DMS79 (cell line): ENCODE results near the gene CENPM.

ENCODE experiments used
- DNase-seq: peaks from one replicate; lab custom pipeline; 2025; lab: John Stamatoyannopoulos, UW

CENPM gene

GRCh38 chr22:41946629-41947423 is at the start of gene CENPM:
TSS of gene CENPM (minus strand) at chr22:41947152. CDS start at chr22:41947076, 76 bp downstream.
- DNase-seq, result peak; percentile 77

GRCh38 chr22:41995211-41995610 is 48.3 kb upstream of the CENPM start:
- no peak for DNase-seq

GRCh38 chr22:41992496-41992895 is 45.5 kb upstream of the CENPM start:
- no peak for DNase-seq

- no peak for DNase-seq
Observed at GRCh38 chr22:41991111-41991510, 44.2 kb upstream of the CENPM start.

- DNase-seq, result no peak
Observed at GRCh38 chr22:41989246-41989645, 42.3 kb upstream of the CENPM start.

- no peak for DNase-seq
Observed at GRCh38 chr22:41987276-41987675, 40.3 kb upstream of the CENPM start.

GRCh38 chr22:41983513-41984405 is 36.8 kb upstream of the CENPM start:
- no peak for DNase-seq

GRCh38 chr22:41982865-41983264 is 35.9 kb upstream of the CENPM start:
- no peak for DNase-seq

- DNase-seq, result no peak
Observed at GRCh38 chr22:41979423-41980250, 32.7 kb upstream of the CENPM start.

- DNase-seq, result no peak
Observed at GRCh38 chr22:41978732-41979131, 31.8 kb upstream of the CENPM start.

GRCh38 chr22:41976961-41977566 is 30.1 kb upstream of the CENPM start:
- peak; percentile 12 for DNase-seq

- DNase-seq, result no peak
Observed at GRCh38 chr22:41976070-41976901, 29.3 kb upstream of the CENPM start.

GRCh38 chr22:41975299-41976069 is 28.5 kb upstream of the CENPM start:
- no peak for DNase-seq

GRCh38 chr22:41974691-41975290 is 27.8 kb upstream of the CENPM start:
- DNase-seq, result no peak

- no peak for DNase-seq
Observed at GRCh38 chr22:41971431-41971830, 24.5 kb upstream of the CENPM start.

GRCh38 chr22:41970601-41971000 is 23.6 kb upstream of the CENPM start:
- no peak for DNase-seq

GRCh38 chr22:41969110-41969646 is 22.2 kb upstream of the CENPM start, which contains the start of gene SEPTIN3:
TSS of gene SEPTIN3 (plus strand) at chr22:41969443. CDS start at chr22:41971493, 2,050 bp downstream.
- DNase-seq, result no peak

- no peak for DNase-seq
Observed at GRCh38 chr22:41968601-41969000, 21.6 kb upstream of the CENPM start.

GRCh38 chr22:41966607-41967240 is 19.8 kb upstream of the CENPM start:
- DNase-seq, result no peak
